ENCODE results near the gene UBE2J2. TPM values are rescaled to one million over a fixed set of nuclear protein-coding genes. Genes with fewer than 3 reads are reported as not detected.

UBE2J2 gene
- total and polyA plus RNA-seq, 5 experiments from 2014 or later = 84.7 to 105 (median 92.9) TPM

- H3K4me3 Mint-ChIP-seq = no peak overlapping the region
- no peaks in the 10 kb centered on the region for H3K27me3 Mint-ChIP-seq
- peak in 2 of 10 donors; percentile 30 to 42 for DNase-seq
- H3K4me1 Mint-ChIP-seq = peaks cover 0 to 9% (median 2%) of the 10 kb centered on the region in 4 donors
- H3K27ac Mint-ChIP-seq = peak overlapping the region in 1 of 10 donors; percentile 53
- peak; percentile 87 to 88 for ATAC-seq
- H3K36me3 Mint-ChIP-seq = no peaks in the 10 kb centered on the region
- POLR2A ChIA-PET = no interaction called here
- H3K9me3 Mint-ChIP-seq = no peaks in the 10 kb centered on the region
Observed at GRCh38 chr1:1299686-1300351, 26.2 kb upstream of the UBE2J2 start.

- no peak for ATAC-seq
- Mint-ChIP-seq H3K9me3 (no peaks in the 10 kb centered on the region), H3K4me3 (no peak overlapping the region), H3K36me3 (no peaks in the 10 kb centered on the region), H3K27ac (no peak overlapping the region), H3K27me3 (no peaks in the 10 kb centered on the region), H3K4me1 (peaks cover 0 to 5% (median 0%) of the 10 kb centered on the region in 4 donors)
- DNase-seq = no peak
- POLR2A ChIA-PET = no interaction called here
Observed at GRCh38 chr1:1298861-1299685, 25.4 kb upstream of the UBE2J2 start.

- Mint-ChIP-seq H3K27me3 (no peaks in the 10 kb centered on the region), H3K4me3 (no peak overlapping the region), H3K4me1 (peaks cover 0 to 5% (median 0%) of the 10 kb centered on the region in 4 donors), H3K9me3 (no peaks in the 10 kb centered on the region), H3K27ac (no peak overlapping the region), H3K36me3 (no peaks in the 10 kb centered on the region)
- ATAC-seq = no peak
- no peak for DNase-seq
- POLR2A ChIA-PET = no interaction called here
Observed at GRCh38 chr1:1297802-1298424, 24.3 kb upstream of the UBE2J2 start.

GRCh38 chr1:1296070-1297061 is 22.7 kb upstream of the UBE2J2 start:
- no peak overlapping the region for H3K27ac Mint-ChIP-seq
- no peaks in the 10 kb centered on the region for H3K27me3 Mint-ChIP-seq
- POLR2A ChIA-PET = no interaction called here
- H3K4me3 Mint-ChIP-seq = no peak overlapping the region
- H3K4me1 Mint-ChIP-seq = peaks cover 0 to 8% (median 4%) of the 10 kb centered on the region in 4 donors
- DNase-seq = no peak
- ATAC-seq = no peak
- H3K9me3 Mint-ChIP-seq = no peaks in the 10 kb centered on the region
- H3K36me3 Mint-ChIP-seq = no peaks in the 10 kb centered on the region

GRCh38 chr1:1295154-1295923 is 21.7 kb upstream of the UBE2J2 start:
- ATAC-seq = no peak
- no peak for DNase-seq
- POLR2A ChIA-PET = interaction anchor here (1.2 kb wide), 1 partner anchor 10 kb away, joined by 5 read pairs; no protein-coding TSS in a partner anchor
- Mint-ChIP-seq H3K36me3 (no peaks in the 10 kb centered on the region), H3K4me3 (no peak overlapping the region), H3K9me3 (no peaks in the 10 kb centered on the region), H3K27me3 (peaks cover 0 to 2% (median 0%) of the 10 kb centered on the region in 5 donors), H3K27ac (no peak overlapping the region), H3K4me1 (peaks cover 0 to 9% (median 5%) of the 10 kb centered on the region in 4 donors)

- POLR2A ChIA-PET = interaction anchor here (1.2 kb wide), 1 partner anchor 11 kb away, joined by 5 read pairs; no protein-coding TSS in a partner anchor
- peaks cover 0 to 9% (median 0%) of the 10 kb centered on the region in 5 donors for H3K27me3 Mint-ChIP-seq
- peaks cover 2 to 12% (median 6%) of the 10 kb centered on the region in 4 donors for H3K4me1 Mint-ChIP-seq
- H3K4me3 Mint-ChIP-seq = no peak overlapping the region
- no peaks in the 10 kb centered on the region for H3K36me3 Mint-ChIP-seq
- no peak overlapping the region for H3K27ac Mint-ChIP-seq
- ATAC-seq = no peak
- DNase-seq = no peak
- H3K9me3 Mint-ChIP-seq = no peaks in the 10 kb centered on the region
Observed at GRCh38 chr1:1294250-1294890, 20.7 kb upstream of the UBE2J2 start.

- POLR2A ChIA-PET = no interaction called here
- Mint-ChIP-seq H3K36me3 (no peaks in the 10 kb centered on the region), H3K4me1 (peaks cover 2 to 12% (median 6%) of the 10 kb centered on the region in 4 donors), H3K27me3 (peaks cover 0 to 9% (median 0%) of the 10 kb centered on the region in 5 donors), H3K9me3 (no peaks in the 10 kb centered on the region), H3K27ac (no peak overlapping the region), H3K4me3 (no peak overlapping the region)
- ATAC-seq (no peak), DNase-seq (no peak)
Observed at GRCh38 chr1:1293263-1294249, 19.9 kb upstream of the UBE2J2 start.

- peaks cover 0 to 9% (median 0%) of the 10 kb centered on the region in 5 donors for H3K27me3 Mint-ChIP-seq
- DNase-seq (no peak), ATAC-seq (no peak)
- H3K36me3 Mint-ChIP-seq = no peaks in the 10 kb centered on the region
- no peak overlapping the region for H3K4me3 Mint-ChIP-seq
- H3K9me3 Mint-ChIP-seq = no peaks in the 10 kb centered on the region
- POLR2A ChIA-PET = no interaction called here
- peaks cover 2 to 12% (median 6%) of the 10 kb centered on the region in 4 donors for H3K4me1 Mint-ChIP-seq
- H3K27ac Mint-ChIP-seq = no peak overlapping the region
Observed at GRCh38 chr1:1292851-1293250, 19.2 kb upstream of the UBE2J2 start.

- Mint-ChIP-seq H3K9me3 (no peaks in the 10 kb centered on the region), H3K27ac (no peak overlapping the region), H3K4me3 (no peak overlapping the region), H3K36me3 (no peaks in the 10 kb centered on the region), H3K4me1 (peaks cover 2 to 12% (median 6%) of the 10 kb centered on the region in 4 donors), H3K27me3 (peaks cover 0 to 9% (median 0%) of the 10 kb centered on the region in 5 donors)
- DNase-seq (no peak), ATAC-seq (no peak)
- POLR2A ChIA-PET = interaction anchor here (1.1 to 1.5 kb wide), 3 partner anchors 107 to 170 kb away, joined by 3 to 15 read pairs (median 3); partner anchors contain the start of gene CCNL2
Observed at GRCh38 chr1:1292442-1292779, 18.8 kb upstream of the UBE2J2 start.
